Effector memory CD8-positive, alpha-beta T cell (primary cell): Measurements from ENCODE around the gene CCDC97.
A peak's percentile ranks its signal among the peaks of the same experiment; 100 is the strongest.

Experiments used
- ATAC-seq: fragments of 150-1000 bp; cut with Tn5 transposase; replicated peaks from 2 replicates; pipeline ENCODE4 v1.10.0; 2021; ENCODE audit warnings: mild to moderate bottlenecking, moderate library complexity
- DNase-seq, 3 experiments: peaks; one replicate each; pipeline ENCODE4 v3.0.0; 2021
- H3K27ac Mint-ChIP-seq, 2 donors: one replicate each; pipeline ENCODE4 v1.8.0; 2022; ENCODE audit warnings: mild to moderate bottlenecking in 2 of 2, mixed read lengths in 2 of 2, moderate library complexity in 2 of 2
- H3K27me3 Mint-ChIP-seq, 2 donors: one replicate each; pipeline ENCODE4 v1.8.0; 2022; ENCODE audit warnings: mixed read lengths in 2 of 2
- H3K36me3 Mint-ChIP-seq: one replicate; pipeline ENCODE4 v1.8.0; 2022; ENCODE audit warnings: mild to moderate bottlenecking, moderate library complexity, mixed read lengths; ENCODE audit not compliant: insufficient read depth
- H3K4me1 Mint-ChIP-seq, 2 donors: one replicate each; pipeline ENCODE4 v1.8.0; 2022; ENCODE audit warnings: low read depth in 2 of 2, mixed read lengths in 2 of 2
- H3K4me3 Mint-ChIP-seq, 2 donors: one replicate each; pipeline ENCODE4 v1.8.0; 2022; ENCODE audit warnings: mild to moderate bottlenecking in 2 of 2, mixed read lengths in 2 of 2, moderate library complexity in 2 of 2
- H3K9me3 Mint-ChIP-seq, 2 donors: one replicate each; pipeline ENCODE4 v1.8.0; 2022; ENCODE audit warnings: mixed read lengths in 2 of 2

Gene CCDC97

DNA sequence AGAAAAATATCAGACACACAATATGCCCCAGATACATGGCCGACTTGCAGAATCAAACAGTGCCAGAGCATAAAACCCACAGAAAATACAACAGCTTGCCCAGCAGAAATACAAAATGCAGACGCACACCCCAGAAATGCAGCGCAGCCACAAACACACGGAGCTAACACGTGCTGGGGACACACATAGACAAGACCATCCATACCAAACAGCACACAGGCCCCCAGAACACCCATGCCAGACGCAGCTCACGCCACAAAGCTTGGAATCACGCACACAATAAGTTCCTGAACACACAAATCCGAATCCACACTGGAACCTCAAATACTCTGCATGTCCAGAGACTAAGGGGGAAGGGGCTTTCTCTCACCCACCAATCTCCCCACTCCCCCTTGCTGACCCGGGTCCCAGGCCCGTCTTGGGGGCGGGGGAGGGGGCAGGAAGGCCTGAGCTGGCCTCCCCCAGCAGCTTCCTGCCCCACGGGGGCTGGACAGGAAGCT is 17.2 kb downstream of the CCDC97 start:
- peak; percentile 6 for ATAC-seq
- DNase-seq: peak in 2 of 3 experiments; percentile 47 to 52
- Mint-ChIP-seq H3K9me3 (no peaks in the 10 kb centered on the region), H3K4me3 (peak overlapping the region; percentile 77 to 78), H3K27me3 (no peaks in the 10 kb centered on the region), H3K36me3 (peaks cover 100% of the 10 kb centered on the region), H3K27ac (peak overlapping the region; percentile 97 to 98), H3K4me1 (peaks cover 68 to 73% of the 10 kb centered on the region in 2 donors)

DNA sequence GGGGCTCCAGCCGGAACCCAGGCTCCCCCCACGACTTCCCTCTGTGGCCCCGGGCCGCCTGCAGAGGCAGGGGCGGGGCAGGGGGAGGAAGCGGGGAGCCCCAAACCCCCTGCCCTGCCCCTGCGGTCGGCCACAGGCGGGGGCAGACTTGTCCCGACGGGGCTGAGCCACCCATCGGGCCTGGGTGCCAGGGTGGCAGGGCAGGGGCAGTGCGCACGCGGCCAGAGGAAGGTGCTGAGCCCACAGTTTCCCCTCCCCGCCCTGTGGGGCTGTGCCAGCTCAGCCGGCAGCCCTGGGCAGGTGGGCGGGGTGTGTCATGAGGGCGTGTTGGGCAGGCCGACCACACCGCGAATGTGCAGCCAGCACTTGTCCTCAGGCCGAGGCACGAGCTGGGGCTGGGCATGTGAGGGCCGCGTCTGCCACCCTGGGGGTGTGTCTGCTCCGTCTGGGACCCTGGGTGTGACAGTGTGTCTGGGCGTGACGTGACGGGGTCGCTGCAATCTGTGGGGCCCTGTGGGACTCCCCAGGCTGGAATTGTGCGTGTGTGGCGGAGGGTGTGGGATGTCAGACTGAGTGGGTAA is 17.7 kb downstream of the CCDC97 start:
- Mint-ChIP-seq H3K4me3 (peak overlapping the region; percentile 77 to 78), H3K9me3 (no peaks in the 10 kb centered on the region), H3K36me3 (peaks cover 100% of the 10 kb centered on the region), H3K27ac (peak overlapping the region; percentile 97 to 98), H3K4me1 (peaks cover 70% of the 10 kb centered on the region in 2 donors), H3K27me3 (no peaks in the 10 kb centered on the region)
- ATAC-seq (peak; percentile 62), DNase-seq (peak; percentile 92 to 94 (median 94))

DNA sequence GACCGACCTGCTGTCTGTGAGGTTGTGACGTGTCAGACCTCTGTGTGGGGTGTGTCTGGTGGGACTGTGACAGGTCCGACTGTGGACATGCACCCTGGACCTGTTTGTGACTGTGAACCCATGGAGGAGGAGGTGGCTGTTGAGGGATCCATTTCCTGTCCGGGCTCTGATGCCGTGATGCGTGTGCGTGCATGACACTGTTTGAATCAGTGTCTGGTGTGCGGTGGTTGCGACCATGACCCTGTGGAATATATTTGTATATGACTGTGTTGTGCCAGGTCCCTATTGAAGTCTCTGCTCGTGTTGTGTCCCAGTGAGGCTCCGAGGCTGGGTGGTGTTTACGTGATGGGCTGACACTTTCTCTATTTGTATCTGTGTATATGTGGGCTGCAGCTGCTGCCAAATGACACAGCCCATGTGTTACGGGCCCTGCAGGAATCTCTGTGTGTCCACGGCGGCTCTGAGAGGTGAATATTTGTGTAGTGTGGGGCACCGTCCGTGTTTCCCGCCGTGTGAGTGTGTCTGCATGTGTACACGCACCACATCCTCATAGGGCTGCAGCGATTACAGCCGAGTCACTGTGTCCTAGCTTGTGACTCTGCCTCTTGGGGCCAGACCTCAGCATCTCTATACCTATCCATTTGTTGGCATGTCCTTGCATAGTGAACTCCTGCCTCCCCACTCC is 18.3 kb downstream of the CCDC97 start:
- H3K36me3 Mint-ChIP-seq: peaks cover 100% of the 10 kb centered on the region
- peak overlapping the region; percentile 77 to 78 for H3K4me3 Mint-ChIP-seq
- H3K9me3 Mint-ChIP-seq: no peaks in the 10 kb centered on the region
- peak overlapping the region; percentile 97 to 98 for H3K27ac Mint-ChIP-seq
- H3K4me1 Mint-ChIP-seq: peaks cover 66 to 69% of the 10 kb centered on the region in 2 donors
- no peaks in the 10 kb centered on the region for H3K27me3 Mint-ChIP-seq
- ATAC-seq (peak; percentile 36), DNase-seq (no peak)

DNA sequence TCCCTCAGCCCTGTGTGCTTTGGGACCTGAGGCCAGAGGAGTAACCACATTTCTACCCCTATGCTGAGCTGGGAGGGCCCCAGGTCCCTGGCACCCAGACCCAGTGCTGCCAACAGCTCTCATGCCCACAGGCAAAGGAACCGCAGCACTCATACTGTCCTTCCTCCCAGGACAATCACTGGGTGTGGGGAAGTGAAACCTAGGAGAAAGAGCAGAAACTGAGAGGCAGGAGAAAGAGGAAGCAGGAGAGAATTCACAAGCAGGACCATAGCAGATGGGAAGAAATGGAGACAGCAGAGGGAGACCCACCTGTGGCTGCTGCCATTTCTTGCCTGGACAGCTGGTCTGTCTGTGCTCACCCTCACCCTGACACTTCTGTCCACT is 18.9 kb downstream of the CCDC97 start:
- DNase-seq (no peak), ATAC-seq (no peak)
- Mint-ChIP-seq H3K4me1 (peaks cover 65 to 68% of the 10 kb centered on the region in 2 donors), H3K9me3 (no peaks in the 10 kb centered on the region), H3K27me3 (no peaks in the 10 kb centered on the region), H3K36me3 (peaks cover 100% of the 10 kb centered on the region), H3K4me3 (peak overlapping the region; percentile 77 to 78), H3K27ac (peak overlapping the region; percentile 97 to 98)

DNA sequence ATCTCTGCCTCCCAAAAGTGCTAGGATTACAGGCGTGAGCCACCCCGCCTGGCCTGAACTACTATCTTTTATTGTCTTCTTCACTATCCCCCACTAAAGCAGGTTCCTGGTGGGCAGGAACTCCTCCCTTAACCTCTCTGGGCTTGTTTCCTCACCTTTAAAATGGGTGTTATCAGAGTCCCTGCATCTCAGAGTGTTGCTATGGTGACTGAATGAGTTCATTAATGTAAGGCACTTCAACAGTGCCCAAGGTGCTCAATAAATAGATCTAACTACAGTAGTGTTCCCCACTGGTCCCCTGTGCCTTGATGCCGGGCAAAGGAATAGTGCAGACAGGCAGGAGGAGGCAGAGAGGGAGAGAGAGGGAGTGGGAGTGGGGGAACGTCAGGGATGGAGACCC is 20.5 kb downstream of the CCDC97 start:
- Mint-ChIP-seq H3K9me3 (no peaks in the 10 kb centered on the region), H3K4me1 (peaks cover 51 to 60% of the 10 kb centered on the region in 2 donors), H3K4me3 (peak overlapping the region; percentile 57 to 78), H3K27me3 (no peaks in the 10 kb centered on the region), H3K27ac (peak overlapping the region; percentile 92 to 98), H3K36me3 (peaks cover 100% of the 10 kb centered on the region)
- ATAC-seq: no peak
- no peak for DNase-seq

DNA sequence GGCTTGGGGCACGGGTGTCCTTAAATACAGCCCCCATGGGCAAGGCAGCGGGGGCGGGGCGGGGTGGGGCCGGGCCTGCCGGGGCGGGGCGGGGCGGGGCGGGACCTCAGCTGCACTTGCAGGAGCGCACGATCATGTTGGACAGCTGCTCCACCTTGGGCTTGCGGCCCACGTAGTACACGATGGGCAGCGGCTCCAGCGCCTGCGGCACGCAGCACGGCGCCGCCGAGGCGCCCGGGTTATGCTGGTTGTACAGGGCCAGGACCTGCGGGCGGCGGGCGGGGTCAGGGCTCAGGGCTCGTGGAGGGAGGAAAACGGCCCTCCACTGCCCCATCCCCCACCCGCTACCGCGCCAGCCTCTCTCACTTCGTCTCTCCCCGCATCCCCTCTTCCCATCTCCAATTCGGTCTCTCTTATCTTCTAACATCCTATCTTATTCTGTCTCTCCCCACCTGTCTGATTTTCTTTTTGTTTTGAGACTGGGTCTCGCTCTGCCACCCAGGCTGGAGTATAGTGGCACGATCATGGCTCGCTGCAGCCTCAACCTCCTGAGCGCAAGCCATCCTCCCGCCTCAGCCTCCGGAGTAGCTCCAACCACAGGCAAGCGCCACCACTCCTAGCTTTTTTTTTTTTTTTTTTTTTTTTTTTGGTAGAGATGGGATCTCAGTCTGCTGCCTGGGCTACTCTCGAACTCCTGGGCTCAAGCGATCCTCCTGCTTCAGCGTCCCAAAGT is 21.1 kb downstream of the CCDC97 start:
- DNase-seq (peak in 1 of 3 experiments; percentile 10), ATAC-seq (no peak)
- peak overlapping the region; percentile 71 to 78 for H3K4me3 Mint-ChIP-seq
- H3K4me1 Mint-ChIP-seq: peaks cover 50 to 59% of the 10 kb centered on the region in 2 donors
- H3K27ac Mint-ChIP-seq: peak overlapping the region; percentile 92 to 98
- no peaks in the 10 kb centered on the region for H3K27me3 Mint-ChIP-seq
- H3K9me3 Mint-ChIP-seq: no peaks in the 10 kb centered on the region
- peaks cover 100% of the 10 kb centered on the region for H3K36me3 Mint-ChIP-seq

DNA sequence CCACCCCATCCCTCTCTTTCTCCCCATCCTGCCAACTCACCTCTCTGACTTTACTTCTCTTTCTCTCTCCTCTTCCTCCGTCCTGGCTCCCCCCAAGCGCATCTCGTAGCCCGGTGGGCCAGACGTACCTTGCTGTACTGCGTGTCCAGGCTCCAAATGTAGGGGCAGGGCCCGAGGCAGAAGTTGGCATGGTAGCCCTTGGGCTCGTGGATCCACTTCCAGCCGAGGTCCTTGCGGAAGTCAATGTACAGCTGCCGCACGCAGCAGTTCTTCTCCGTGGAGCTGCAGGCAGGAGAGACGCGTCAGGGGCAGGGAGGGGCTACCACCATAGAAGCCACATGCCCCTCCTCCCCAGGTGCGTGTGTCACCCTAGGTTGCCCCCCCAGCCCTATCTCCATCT is 22.0 kb downstream of the CCDC97 start:
- H3K4me1 Mint-ChIP-seq: peaks cover 42 to 50% of the 10 kb centered on the region in 2 donors
- H3K4me3 Mint-ChIP-seq: peak overlapping the region; percentile 64 to 71
- no peak for DNase-seq

DNA sequence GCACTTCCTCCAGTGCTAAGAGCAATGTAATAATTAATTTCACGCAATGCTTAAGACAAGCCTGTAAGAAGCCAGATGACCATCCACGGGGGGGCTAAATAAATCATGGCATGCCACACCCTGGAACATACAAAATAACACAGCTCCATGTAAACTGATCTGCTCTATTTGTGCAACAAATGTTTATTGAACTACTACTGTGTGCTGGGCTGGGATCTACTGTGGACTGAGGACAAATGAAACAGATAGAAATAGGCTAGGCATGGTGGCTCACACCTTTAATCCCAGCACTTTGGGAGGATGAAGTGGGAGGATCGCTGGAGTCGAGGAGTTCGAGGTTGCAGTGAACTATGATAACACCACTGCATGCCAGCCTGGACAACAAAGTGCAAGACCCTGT is 22.5 kb downstream of the CCDC97 start:
- H3K4me3 Mint-ChIP-seq: peak overlapping the region; percentile 64 to 71
- no peak for ATAC-seq
- no peaks in the 10 kb centered on the region for H3K27me3 Mint-ChIP-seq
- H3K36me3 Mint-ChIP-seq: peaks cover 100% of the 10 kb centered on the region
- DNase-seq: no peak
- peaks cover 38 to 48% of the 10 kb centered on the region in 2 donors for H3K4me1 Mint-ChIP-seq
- no peaks in the 10 kb centered on the region for H3K9me3 Mint-ChIP-seq
- H3K27ac Mint-ChIP-seq: peak overlapping the region; percentile 92 to 98

More for the DNA sequence above, 22.0 kb downstream of the CCDC97 start:
- Mint-ChIP-seq H3K27me3 (no peaks in the 10 kb centered on the region), H3K9me3 (no peaks in the 10 kb centered on the region), H3K27ac (peak overlapping the region; percentile 92 to 98), H3K36me3 (peaks cover 100% of the 10 kb centered on the region)
- no peak for ATAC-seq

DNA sequence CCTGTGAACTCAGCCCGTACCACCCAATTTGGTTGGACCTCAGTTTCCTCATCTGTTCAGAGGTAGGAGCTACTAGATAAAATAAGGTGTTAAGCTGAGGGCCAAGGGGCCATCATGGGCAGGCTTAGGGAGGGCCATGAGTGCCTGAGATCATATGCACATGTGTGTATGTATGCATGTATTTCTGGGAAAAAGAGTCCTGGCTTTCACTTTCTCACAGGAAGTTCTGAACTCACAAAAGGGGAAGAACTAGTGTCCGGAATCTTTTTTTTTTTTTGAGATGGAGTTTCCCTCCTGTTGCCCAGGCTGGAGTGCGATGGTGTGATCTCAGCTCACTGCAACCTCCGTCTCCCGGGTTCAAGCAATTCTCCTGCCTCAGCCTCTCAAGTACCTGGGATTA is 24.8 kb downstream of the CCDC97 start:
- Mint-ChIP-seq H3K4me3 (peak overlapping the region in 1 of 2 donors; percentile 6), H3K27ac (peak overlapping the region; percentile 71 to 98), H3K36me3 (peaks cover 100% of the 10 kb centered on the region), H3K4me1 (peaks cover 26 to 39% of the 10 kb centered on the region in 2 donors), H3K9me3 (no peaks in the 10 kb centered on the region), H3K27me3 (no peaks in the 10 kb centered on the region)
- no peak for DNase-seq
- no peak for ATAC-seq

DNA sequence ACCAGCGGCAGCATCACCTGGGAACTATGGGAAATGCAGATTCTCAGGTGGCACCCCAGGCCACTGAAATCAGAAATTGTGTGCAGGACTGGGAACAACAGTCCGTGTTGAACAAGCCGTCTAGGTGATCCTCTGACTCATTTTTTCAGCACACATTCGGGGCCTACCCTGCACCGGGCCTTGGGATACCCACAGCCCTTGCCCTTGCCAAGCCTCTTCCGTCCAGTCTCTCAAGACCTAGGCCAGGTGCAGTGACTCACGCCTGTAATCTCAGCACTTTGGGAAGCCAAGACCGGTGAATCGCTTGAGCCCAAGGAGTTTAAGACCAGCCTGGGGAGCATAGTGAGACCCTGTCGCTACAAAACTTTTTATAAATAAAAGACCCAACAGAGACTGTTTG is 25.5 kb downstream of the CCDC97 start:
- Mint-ChIP-seq H3K36me3 (peaks cover 100% of the 10 kb centered on the region), H3K27me3 (no peaks in the 10 kb centered on the region), H3K27ac (peak overlapping the region in 1 of 2 donors; percentile 98), H3K4me1 (peaks cover 27 to 37% of the 10 kb centered on the region in 2 donors), H3K4me3 (no peak overlapping the region), H3K9me3 (no peaks in the 10 kb centered on the region)
- DNase-seq (no peak), ATAC-seq (no peak)

DNA sequence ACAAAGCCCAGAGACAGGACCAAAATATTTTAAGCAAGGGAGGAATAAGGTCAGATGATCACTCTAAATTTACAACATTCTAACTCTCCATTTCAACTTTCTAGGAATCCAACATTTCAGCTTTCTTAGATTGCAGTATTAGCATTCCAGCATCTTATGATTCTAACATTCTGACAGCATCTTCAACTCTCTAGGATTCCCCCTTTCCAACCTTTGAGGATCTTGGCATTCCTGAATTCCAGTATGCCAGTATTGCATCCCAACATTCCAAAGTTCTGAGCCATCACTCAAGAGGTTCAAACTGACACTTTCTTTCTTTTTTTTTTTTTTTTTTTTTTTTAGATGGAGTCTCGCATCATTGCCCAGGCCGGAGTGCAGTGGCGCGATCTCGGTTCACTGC is 30.0 kb downstream of the CCDC97 start:
- Mint-ChIP-seq H3K27me3 (no peaks in the 10 kb centered on the region), H3K9me3 (no peaks in the 10 kb centered on the region), H3K4me3 (peak overlapping the region in 1 of 2 donors; percentile 23), H3K27ac (peak overlapping the region in 1 of 2 donors; percentile 92), H3K36me3 (peaks cover 100% of the 10 kb centered on the region), H3K4me1 (peaks cover 42% of the 10 kb centered on the region in 2 donors)
- DNase-seq (no peak), ATAC-seq (no peak)

DNA sequence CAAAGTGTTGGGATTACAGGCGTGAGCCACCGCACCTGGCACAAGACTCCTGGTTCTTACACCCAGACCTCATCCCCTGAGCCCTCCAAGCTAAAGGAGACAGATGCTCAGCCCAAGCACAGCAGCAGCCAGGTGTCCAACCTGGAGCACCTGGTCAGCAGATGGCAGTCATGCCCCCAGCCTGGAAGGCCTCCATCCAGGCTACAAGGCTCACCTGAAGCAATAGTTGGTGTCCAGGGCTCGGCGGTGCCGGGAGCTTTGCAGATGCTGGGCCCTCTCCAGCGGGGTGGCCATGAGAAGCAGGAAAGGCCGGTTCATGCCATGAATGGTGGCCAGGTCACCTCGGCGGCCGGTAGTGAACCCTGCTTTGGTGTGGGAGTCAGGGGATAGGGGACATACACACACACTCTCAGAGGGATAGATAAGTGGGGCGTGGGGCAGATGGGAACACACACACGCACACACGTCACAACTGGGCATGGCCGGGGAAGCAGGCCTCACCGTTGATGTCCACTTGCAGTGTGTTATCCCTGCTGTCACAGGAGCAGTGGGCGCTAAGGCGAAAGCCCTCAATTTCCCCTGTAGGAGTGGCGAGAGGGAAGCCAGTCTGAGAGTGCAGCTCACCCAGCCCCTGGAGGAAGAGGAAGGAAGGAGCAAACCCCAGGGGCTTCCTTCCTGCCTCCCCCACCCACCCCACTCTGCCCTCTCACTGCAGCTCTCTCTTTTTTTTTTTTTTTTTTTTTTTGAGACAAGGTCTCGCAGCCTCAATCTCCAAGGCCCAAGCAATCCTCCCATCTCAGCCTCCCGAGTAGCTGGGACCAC is 31.9 kb downstream of the CCDC97 start:
- no peaks in the 10 kb centered on the region for H3K27me3 Mint-ChIP-seq
- H3K9me3 Mint-ChIP-seq: no peaks in the 10 kb centered on the region
- H3K4me3 Mint-ChIP-seq: peak overlapping the region; percentile 72 to 79
- H3K36me3 Mint-ChIP-seq: peaks cover 100% of the 10 kb centered on the region
- H3K4me1 Mint-ChIP-seq: peaks cover 47% of the 10 kb centered on the region in 2 donors
- ATAC-seq: peak; percentile 43
- no peak for DNase-seq
- peak overlapping the region; percentile 72 to 92 for H3K27ac Mint-ChIP-seq

DNA sequence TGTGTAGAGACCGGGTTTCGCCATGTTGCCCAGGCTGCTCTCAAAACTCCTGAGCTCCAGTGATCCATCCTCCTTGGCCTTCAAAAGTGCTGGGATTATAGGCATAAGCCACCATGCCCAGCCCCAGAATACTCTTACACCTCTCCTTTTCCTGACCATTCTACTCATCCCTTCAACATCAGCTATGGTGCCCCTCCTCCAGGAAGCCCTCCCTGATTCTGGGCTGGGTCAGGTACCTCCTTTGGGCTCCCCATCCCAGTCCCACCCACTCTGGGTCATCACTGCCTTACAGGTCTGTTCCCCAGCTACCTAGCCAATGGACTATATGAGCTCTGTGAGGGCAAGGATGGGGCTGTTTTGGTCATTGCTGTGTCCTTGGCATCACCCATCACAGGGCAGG is 34.2 kb downstream of the CCDC97 start:
- Mint-ChIP-seq H3K4me1 (peaks cover 52 to 56% of the 10 kb centered on the region in 2 donors), H3K9me3 (no peaks in the 10 kb centered on the region), H3K36me3 (peaks cover 100% of the 10 kb centered on the region), H3K27me3 (no peaks in the 10 kb centered on the region), H3K27ac (peak overlapping the region in 1 of 2 donors; percentile 92), H3K4me3 (peak overlapping the region; percentile 72 to 79)
- no peak for DNase-seq
- ATAC-seq: no peak
